PC-3 (cell line): ENCODE data around the gene ADM2. TPM values are rescaled to one million over a fixed set of nuclear protein-coding genes. Genes with fewer than 3 reads are reported as not detected.

Experiments used
- ATAC-seq: fragments of 200-7000 bp; cut with Tn5 transposase; 2 replicates; pipeline ENCODE4 v1.9.1; 2020; ENCODE audit warnings: mild to moderate bottlenecking, moderate library complexity
- BruUV-seq: library from RNA; stranded (reverse); fragments of 400-500 nt; replicated peaks from 2 replicates; lab custom pipeline; 2021; lab: Mats Ljungman, UMichigan
- CTCF ChIA-PET: fragments of 300-600 bp; sonication (Branson Sonifier 250); formaldehyde crosslinking; loops from one replicate; lab custom pipeline; 2022; ENCODE audit warnings: antibody characterized with exemption; lab: Charles Lee
- POLR2A ChIA-PET: fragments of 300-600 bp; sonication (Branson Sonifier 250); formaldehyde crosslinking; loops from one replicate; lab custom pipeline; 2022; ENCODE audit warnings: antibody characterized with exemption; ENCODE audit not compliant: unreplicated experiment; lab: Charles Lee
- DNase-seq: peaks from one replicate; pipeline ENCODE4 v3.0.0-alpha.2; 2015
- H2AFZ ChIP-seq: fragments of 300-600 bp; sonication (generic); 2 replicates; pipeline ENCODE4 v1.6.0; 2016; ENCODE audit warnings: antibody characterized with exemption, low read length
- H3F3A ChIP-seq: fragments of 300-600 bp; sonication (generic); one replicate; pipeline ENCODE4 v1.6.0; 2017; ENCODE audit warnings: antibody characterized with exemption, low read length, control low read depth, mild to moderate bottlenecking; ENCODE audit not compliant: unreplicated experiment
- H3K27ac ChIP-seq: fragments of 300-600 bp; sonication (generic); 2 replicates; pipeline ENCODE4 v1.5.1; 2016; ENCODE audit warnings: mild to moderate bottlenecking, low read length
- H3K27me3 ChIP-seq: fragments of 300-600 bp; sonication (generic); 2 replicates; pipeline ENCODE4 v1.6.1; 2016; ENCODE audit warnings: low read length, mixed read lengths
- H3K36me3 ChIP-seq: fragments of 300-600 bp; sonication (generic); 2 replicates; pipeline ENCODE4 v1.6.1; 2016; ENCODE audit warnings: low read depth, mixed run types, low read length, mixed read lengths
- H3K4me1 ChIP-seq: fragments of 300-600 bp; sonication (generic); 2 replicates; pipeline ENCODE4 v1.5.1; 2016; ENCODE audit warnings: low read length; ENCODE audit not compliant: insufficient read depth
- H3K4me2 ChIP-seq: fragments of 300-600 bp; sonication (generic); 2 replicates; pipeline ENCODE4 v1.6.0; 2016; ENCODE audit warnings: low read length
- H3K4me3 ChIP-seq: fragments of 300-600 bp; sonication (generic); 2 replicates; pipeline ENCODE4 v1.5.1; 2016; ENCODE audit warnings: mild to moderate bottlenecking, low read length, mixed read lengths
- H3K79me2 ChIP-seq: fragments of 300-600 bp; sonication (generic); 2 replicates; pipeline ENCODE4 v1.6.1; 2017; ENCODE audit warnings: low read length, mixed read lengths
- H3K9ac ChIP-seq: fragments of 300-600 bp; sonication (generic); 2 replicates; pipeline ENCODE4 v1.6.0; 2016; ENCODE audit warnings: mild to moderate bottlenecking, low read length
- H3K9me2 ChIP-seq: fragments of 300-600 bp; sonication (generic); replicated peaks from 2 replicates; pipeline ENCODE4 v1.6.1; 2016; ENCODE audit warnings: mixed run types, low read length, mixed read lengths
- H3K9me3 ChIP-seq: fragments of 300-600 bp; sonication (generic); 2 replicates; pipeline ENCODE4 v1.6.1; 2016; ENCODE audit warnings: low read length, mixed read lengths
- H4K20me1 ChIP-seq: fragments of 300-600 bp; sonication (generic); 2 replicates; pipeline ENCODE4 v1.6.1; 2016; ENCODE audit warnings: low read length, mixed read lengths
- CTCF ChIP-seq: fragments of 300-600 bp; sonication (generic); conservative IDR thresholded peaks from 2 replicates; pipeline ENCODE4 v1.5.1; 2017; ENCODE audit warnings: antibody characterized with exemption, low read depth, mild to moderate bottlenecking, low read length
- EZH2 ChIP-seq: fragments of 300-600 bp; sonication (generic); IDR thresholded peaks from one replicate; pipeline ENCODE4 v1.6.1; 2017; ENCODE audit warnings: antibody characterized with exemption, mild to moderate bottlenecking, low read length; ENCODE audit not compliant: unreplicated experiment
- EZH2phosphoT487 ChIP-seq: fragments of 300-600 bp; sonication (generic); IDR thresholded peaks from 2 replicates; pipeline ENCODE4 v1.6.1; 2018; ENCODE audit warnings: mild to moderate bottlenecking, antibody characterized with exemption, low read length, borderline replicate concordance
- intact Hi-C: fragments of 100-400 bp; cut with micrococcal nuclease; formaldehyde crosslinking; loops from 2 replicates; pipeline ENCODE4 v1.9.0; 2023
- total RNA-seq: library from RNA; depleted of rRNA; stranded (reverse); fragments of >200 nt; gene quantifications from 2 replicates; pipeline ENCODE4 v1.2.3, GENCODE V29; 2014

The ADM2 gene
- total RNA-seq, 1 experiment from 2014 or later, result 1.8 TPM

DNA sequence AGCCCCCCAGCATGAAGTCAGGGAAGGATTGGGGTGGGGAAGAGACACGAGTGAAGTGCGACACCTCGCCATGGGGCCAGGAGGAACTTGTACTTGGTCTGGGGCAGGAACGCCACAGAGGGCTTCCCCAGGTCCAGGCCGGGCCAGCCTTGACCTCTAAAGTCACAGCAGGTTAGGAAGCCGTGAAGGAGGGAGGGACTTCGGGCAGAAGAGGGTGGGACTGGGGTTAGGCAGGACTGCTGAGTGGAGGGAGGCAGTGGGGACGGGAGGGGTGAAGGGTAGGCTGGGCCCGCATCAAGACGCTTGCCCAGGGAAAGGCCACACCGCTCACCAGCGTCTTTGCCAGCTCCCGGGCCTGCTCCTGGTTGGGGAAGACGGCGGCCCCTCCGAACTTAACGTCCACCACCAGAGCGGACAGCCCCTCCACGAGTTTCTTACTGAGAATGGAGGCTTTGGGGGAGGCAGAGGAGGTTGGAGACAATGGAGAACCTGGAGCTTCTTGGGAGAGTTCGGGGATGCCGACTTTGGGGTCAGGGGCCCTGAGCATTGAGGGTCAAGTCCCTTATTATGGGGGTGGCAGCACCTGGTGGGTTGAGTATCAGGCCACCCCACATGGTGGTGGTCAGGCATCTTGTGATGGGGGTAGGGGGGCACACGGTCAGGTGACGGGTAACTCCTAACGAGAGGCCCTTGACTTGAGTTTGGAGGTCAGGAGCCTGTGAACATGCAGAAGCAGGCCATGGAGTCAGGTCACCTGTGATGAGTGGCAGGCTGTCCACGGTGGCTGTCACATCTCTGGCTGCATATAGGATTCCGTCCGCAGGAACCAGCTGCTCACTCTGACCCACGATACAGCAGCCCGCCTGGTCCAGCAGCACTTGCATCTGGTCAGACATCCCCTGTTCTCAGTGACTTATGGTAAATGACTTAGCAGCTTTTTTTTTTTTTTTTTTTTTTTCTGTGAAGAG is 45.8 kb downstream of the ADM2 start:
- H2AFZ ChIP-seq, result peak overlapping the region; percentile 75
- no TSS peak for BruUV-seq
- intact Hi-C loops, result loop anchor here (5.0 kb wide), 2 partner anchors 35 to 95 kb away; partner anchors contain the start of gene SYCE3
- TF ChIP-seq EZH2phosphoT487, result no peak
- TF ChIP-seq CTCF, result no peak
- TF ChIP-seq EZH2, result no peak
- no peaks in the 10 kb centered on the region for H3K9me3 ChIP-seq
- no peaks in the 10 kb centered on the region for H3K9me2 ChIP-seq
- ATAC-seq (peak; percentile 9), DNase-seq (peak; percentile 37)
- H3K79me2 ChIP-seq, result peaks cover 25% of the 10 kb centered on the region
- peak overlapping the region; percentile 78 for H3K27ac ChIP-seq
- H3K27me3 ChIP-seq, result no peaks in the 10 kb centered on the region
- peak overlapping the region; percentile 81 for H3K4me3 ChIP-seq
- no peaks in the 10 kb centered on the region for H3F3A ChIP-seq
- POLR2A ChIA-PET, result no interaction called here
- peaks cover 19% of the 10 kb centered on the region; the same call in 1 of the 2 replicates for H3K4me1 ChIP-seq
- no peaks in the 10 kb centered on the region for H3K36me3 ChIP-seq
- H3K4me2 ChIP-seq, result peak overlapping the region; percentile 98
- CTCF ChIA-PET, result interaction anchor here (0.6 kb wide), 2 partner anchors 9 to 290 kb away, joined by 6 to 12 read pairs; no protein-coding TSS in a partner anchor
- H4K20me1 ChIP-seq, result no peaks in the 10 kb centered on the region; the same call in 1 of the 2 replicates
- H3K9ac ChIP-seq, result peak overlapping the region; percentile 94

DNA sequence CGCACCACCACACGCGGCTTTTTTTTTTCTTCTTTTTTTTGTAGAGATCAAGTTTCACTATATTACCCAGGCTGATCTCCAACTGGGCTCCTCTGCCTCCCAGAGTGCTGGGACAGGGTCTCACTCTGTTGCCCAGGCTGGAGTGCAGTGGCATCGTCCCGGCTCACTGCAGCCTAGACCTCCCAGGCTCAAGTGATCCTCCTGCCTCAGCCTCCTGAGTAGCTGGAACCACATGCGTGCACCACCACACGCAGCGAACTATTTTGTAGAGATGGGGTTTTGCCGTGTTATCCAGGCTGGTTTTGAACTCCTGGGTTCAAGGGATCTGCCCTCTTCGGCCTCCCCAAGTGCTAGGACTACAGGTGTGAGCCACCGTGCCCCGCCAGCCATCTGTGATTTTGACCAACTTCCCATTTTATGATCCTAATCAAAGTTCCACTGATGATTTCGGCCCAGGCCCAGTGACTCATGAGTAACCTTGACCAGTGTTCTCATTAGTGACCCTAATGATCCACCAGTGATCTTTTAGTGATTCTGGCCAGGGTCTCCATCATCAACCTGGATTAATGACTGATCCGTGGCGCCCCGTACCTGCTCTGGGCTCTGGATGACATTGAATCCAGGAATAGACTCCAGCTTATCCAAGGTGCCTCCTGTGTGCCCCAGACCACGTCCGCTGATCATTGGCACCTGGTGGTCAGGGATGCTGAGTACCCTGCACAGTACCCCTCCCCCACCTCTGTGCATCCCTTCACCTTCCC is 46.8 kb downstream of the ADM2 start:
- H2AFZ ChIP-seq, result no peak overlapping the region
- BruUV-seq, result no TSS peak
- intact Hi-C loops, result loop anchor here (5.0 kb wide), 2 partner anchors 34 to 94 kb away; partner anchors contain the start of gene SYCE3

More for the DNA sequence above, 46.8 kb downstream of the ADM2 start:
- CTCF ChIA-PET, result no interaction called here
- no peaks in the 10 kb centered on the region for H3K9me3 ChIP-seq
- H3K36me3 ChIP-seq, result no peaks in the 10 kb centered on the region
- H3K4me3 ChIP-seq, result no peak overlapping the region
- H3K27me3 ChIP-seq, result no peaks in the 10 kb centered on the region
- TF ChIP-seq CTCF, result no peak
- TF ChIP-seq EZH2, result no peak
- no peak for TF ChIP-seq EZH2phosphoT487
- peaks cover 25% of the 10 kb centered on the region for H3K79me2 ChIP-seq
- peaks cover 19% of the 10 kb centered on the region; the same call in 1 of the 2 replicates for H3K4me1 ChIP-seq
- DNase-seq (no peak), ATAC-seq (no peak)
- POLR2A ChIA-PET, result no interaction called here
- no peak overlapping the region for H3K27ac ChIP-seq
- no peaks in the 10 kb centered on the region; the same call in 1 of the 2 replicates for H4K20me1 ChIP-seq
- H3K9ac ChIP-seq, result no peak overlapping the region
- H3F3A ChIP-seq, result no peaks in the 10 kb centered on the region
- H3K9me2 ChIP-seq, result no peaks in the 10 kb centered on the region
- no peak overlapping the region for H3K4me2 ChIP-seq
